ENCODE data around the gene ANO1. TPM values are rescaled to one million over a fixed set of nuclear protein-coding genes. Genes with fewer than 3 reads are reported as not detected.
"Not testable (repeated sequence)": the region's sequence is repeated elsewhere in the genome, so short reads cannot be mapped to it uniquely, and the experiment has no call there.

The ANO1 gene
- total RNA-seq, 6 experiments from 2014 or later: 32.1 to 292 (median 78.0) TPM

DNA sequence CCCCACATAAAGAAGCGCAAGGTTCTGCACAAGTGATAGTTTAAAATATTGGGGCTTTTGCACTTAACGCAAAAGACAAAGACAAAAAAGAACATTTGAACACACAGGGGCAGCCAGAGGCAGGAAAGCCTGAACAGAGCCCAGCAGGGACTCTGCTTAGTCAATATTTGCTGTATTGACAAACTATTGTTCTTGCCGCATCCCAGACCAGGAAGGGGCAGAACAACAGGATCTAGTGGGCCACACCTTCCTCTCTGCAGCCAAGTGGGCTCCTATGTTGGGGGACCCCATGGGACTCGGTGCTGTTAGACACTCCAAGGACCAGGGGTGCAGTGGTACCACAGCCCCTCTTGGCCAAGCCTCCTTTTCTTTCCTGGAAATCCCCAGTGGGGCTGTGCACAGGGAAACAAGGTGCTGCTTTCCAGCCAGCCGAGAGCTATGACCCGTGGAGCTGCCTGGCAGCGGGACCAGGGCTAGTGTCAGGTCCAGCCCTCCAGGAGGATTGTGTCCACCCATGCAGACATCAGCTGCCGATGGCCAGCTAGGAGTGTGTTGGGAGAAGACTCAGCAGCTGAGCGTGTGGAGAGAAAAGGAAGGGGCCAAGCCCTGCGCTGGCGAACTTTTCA lies 43.3 kb upstream of the ANO1 start:
- ATAC-seq: peak; percentile 90 to 95 (median 92)
- Histone ChIP-seq H3K27me3 (no peaks in the 10 kb centered on the region), H3K36me3 (peaks cover 0 to 11% (median 0%) of the 10 kb centered on the region in 4 donors), H3K4me1 (peaks cover 0 to 36% (median 16%) of the 10 kb centered on the region in 4 donors), H3K27ac (peak overlapping the region in 2 of 3 donors; percentile 34 to 59), H3K9me3 (no peaks in the 10 kb centered on the region), H3K4me3 (no peak overlapping the region)
- peak; percentile 82 to 86 (median 82) for DNase-seq
- WGBS (ENCODE audit: insufficient coverage, low coverage, low lambda C conversion rate, missing lambda C conversion rate): 29% methylated on average over 6 of the region's 11 CpGs
- TF ChIP-seq, protein P1, sequence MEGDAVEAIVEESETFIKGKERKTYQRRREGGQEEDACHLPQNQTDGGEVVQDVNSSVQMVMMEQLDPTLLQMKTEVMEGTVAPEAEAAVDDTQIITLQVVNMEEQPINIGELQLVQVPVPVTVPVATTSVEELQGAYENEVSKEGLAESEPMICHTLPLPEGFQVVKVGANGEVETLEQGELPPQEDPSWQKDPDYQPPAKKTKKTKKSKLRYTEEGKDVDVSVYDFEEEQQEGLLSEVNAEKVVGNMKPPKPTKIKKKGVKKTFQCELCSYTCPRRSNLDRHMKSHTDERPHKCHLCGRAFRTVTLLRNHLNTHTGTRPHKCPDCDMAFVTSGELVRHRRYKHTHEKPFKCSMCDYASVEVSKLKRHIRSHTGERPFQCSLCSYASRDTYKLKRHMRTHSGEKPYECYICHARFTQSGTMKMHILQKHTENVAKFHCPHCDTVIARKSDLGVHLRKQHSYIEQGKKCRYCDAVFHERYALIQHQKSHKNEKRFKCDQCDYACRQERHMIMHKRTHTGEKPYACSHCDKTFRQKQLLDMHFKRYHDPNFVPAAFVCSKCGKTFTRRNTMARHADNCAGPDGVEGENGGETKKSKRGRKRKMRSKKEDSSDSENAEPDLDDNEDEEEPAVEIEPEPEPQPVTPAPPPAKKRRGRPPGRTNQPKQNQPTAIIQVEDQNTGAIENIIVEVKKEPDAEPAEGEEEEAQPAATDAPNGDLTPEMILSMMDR (IDR thresholded peaks at IDR 0.05): no peak
- TF ChIP-seq POLR2A (IDR thresholded peaks at IDR 0.05): no peak
- intact Hi-C loops (cut with DNase I): no loop called here

DNA sequence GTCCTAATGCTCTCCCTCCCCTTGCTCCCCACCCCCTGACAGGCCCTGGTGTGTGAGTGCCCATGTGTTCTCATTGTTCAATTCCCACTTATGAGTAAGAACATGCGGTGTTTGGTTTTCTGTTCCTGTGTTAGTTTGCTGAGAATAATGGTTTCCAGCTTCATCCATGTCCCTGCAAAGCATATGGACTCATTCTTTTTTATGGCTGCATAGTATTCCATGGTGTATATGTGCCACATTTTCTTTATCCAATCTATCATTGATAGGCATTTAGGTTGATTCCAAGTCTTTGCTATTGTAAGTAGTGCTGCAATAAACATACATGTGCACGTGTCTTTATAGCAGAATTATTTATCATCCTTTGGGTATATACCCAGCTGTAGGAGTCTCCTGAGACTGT lies 42.5 kb upstream of the ANO1 start:
- intact Hi-C loops (cut with DNase I); H3K4me3 ChIP-seq; DNase-seq; H3K27ac ChIP-seq; H3K9me3 ChIP-seq; ATAC-seq; H3K27me3 ChIP-seq: not testable (repeated sequence)
- Histone ChIP-seq H3K4me1 (peaks cover 0 to 36% (median 15%) of the 10 kb centered on the region in 4 donors), H3K36me3 (peaks cover 0 to 11% (median 0%) of the 10 kb centered on the region in 4 donors)
- WGBS (ENCODE audit: insufficient coverage, low coverage, low lambda C conversion rate, missing lambda C conversion rate): 100% methylated on average over 1 of the region's 2 CpGs

DNA sequence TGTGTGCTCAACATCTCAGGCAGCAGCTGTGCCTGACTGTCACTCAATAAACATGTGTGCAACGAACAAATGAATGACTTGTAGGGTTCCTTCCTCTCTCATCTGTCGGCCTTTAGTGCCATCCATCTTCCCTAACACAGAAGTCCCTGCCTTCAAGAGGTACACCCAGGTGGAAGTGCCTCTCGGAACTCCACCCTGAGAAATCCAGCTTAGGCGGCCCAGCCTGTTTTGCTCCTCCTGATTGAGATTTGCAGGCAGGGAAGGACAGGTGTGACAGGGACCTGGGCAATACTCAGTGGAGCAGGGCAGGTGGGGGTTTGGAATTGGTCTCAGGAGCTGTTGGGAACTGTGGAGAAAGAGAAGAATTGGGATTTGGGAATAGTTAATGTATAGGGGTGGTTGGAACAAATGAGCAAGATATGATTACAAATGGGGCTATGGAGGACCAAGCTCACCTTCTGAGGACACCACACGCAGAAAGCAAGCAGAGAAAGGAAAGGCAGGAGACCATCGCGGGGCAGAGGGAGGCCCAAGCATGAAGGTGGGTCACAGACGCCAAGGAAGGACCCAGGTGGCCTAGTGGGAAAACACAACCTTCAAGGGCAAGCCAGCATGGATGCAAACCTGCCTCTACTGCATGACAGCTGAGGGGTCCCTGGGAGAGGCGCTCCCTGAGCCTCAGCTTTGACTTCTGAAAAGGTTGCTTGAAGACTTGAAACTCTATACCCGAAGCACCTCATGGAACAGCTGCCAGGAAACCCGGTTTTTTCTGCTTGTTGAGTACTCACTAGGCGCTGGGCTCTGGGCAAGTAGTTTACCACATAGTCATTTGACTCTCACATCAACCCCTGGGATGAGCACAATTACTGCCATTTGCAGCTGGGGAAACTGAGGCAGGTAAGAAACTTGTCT lies 40.9 kb upstream of the ANO1 start:
- DNase-seq: no peak

DNA sequence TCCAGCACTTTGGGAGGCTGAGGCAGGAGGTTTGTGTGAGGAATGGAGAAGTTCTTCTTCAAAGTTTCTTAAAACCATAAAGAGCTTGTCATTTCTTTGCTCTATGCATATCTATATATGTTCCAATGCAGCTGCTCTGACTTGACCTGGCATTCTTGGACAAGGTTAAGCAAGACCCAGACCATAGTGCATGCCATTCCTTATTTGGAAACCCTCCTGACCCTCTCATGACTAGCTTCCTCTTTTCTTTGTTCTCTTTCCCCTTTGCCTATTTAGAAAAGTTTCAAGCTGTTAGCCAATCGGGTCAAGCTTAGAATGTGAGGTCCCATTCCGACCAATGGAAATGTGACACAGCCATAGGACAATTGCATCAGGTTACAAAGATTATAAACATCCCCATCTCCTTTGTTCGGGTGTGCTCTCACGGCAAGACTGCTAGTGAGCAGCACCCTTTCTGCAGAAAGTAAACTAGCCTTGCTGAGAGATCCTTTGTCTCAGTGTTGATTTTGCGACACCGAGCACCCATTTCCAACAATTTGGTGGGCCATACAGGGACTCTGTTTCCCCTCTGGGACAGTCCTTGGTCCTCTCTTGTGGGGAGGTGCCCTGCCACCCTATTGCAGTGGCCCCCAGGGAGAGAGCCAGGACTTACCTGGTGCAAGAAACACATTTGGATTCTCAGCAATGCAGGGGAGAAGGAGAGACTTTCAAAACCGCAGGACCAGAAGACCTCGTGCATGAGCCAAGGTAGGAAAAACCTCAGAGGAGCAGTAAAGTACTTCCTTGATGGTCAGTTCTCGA lies 39.9 kb upstream of the ANO1 start:
- 87% methylated on average over 9 of the region's 9 CpGs for WGBS (ENCODE audit: insufficient coverage, low coverage, low lambda C conversion rate, missing lambda C conversion rate)

More for the DNA sequence above, 40.9 kb upstream of the ANO1 start:
- no peak for ATAC-seq
- Histone ChIP-seq H3K9me3 (no peaks in the 10 kb centered on the region), H3K36me3 (peaks cover 0 to 11% (median 0%) of the 10 kb centered on the region in 4 donors), H3K4me3 (no peak overlapping the region), H3K4me1 (peaks cover 0 to 49% (median 21%) of the 10 kb centered on the region in 4 donors), H3K27ac (no peak overlapping the region), H3K27me3 (no peaks in the 10 kb centered on the region)
- TF ChIP-seq, protein P1 (IDR thresholded peaks at IDR 0.05): no peak
- TF ChIP-seq POLR2A (IDR thresholded peaks at IDR 0.05): no peak
- WGBS (ENCODE audit: insufficient coverage, low coverage, low lambda C conversion rate, missing lambda C conversion rate): 78% methylated on average over 9 of the region's 12 CpGs
- intact Hi-C loops (cut with DNase I): no loop called here

More for the DNA sequence above, 39.9 kb upstream of the ANO1 start:
- H3K36me3 ChIP-seq: peaks cover 0 to 8% (median 0%) of the 10 kb centered on the region in 4 donors
- H3K4me3 ChIP-seq: no peak overlapping the region
- no peaks in the 10 kb centered on the region for H3K27me3 ChIP-seq
- TF ChIP-seq POLR2A (IDR thresholded peaks at IDR 0.05): no peak
- TF ChIP-seq, protein P1 (IDR thresholded peaks at IDR 0.05): no peak
- intact Hi-C loops (cut with DNase I): no loop called here
- H3K27ac ChIP-seq: no peak overlapping the region
- ATAC-seq (no peak), DNase-seq (no peak)
- peaks cover 0 to 47% (median 21%) of the 10 kb centered on the region in 4 donors for H3K4me1 ChIP-seq
- no peaks in the 10 kb centered on the region for H3K9me3 ChIP-seq
